GM18526 (cell line): ENCODE measurements around the gene OR13C2.
"Not testable (repeated sequence)": the region's sequence is repeated elsewhere in the genome, so short reads cannot be mapped to it uniquely, and the experiment has no call there.

Experiments used
- POLR2A ChIP-seq: IDR thresholded peaks from 3 replicates; pipeline ENCODE4 v1.6.1; 2011; ENCODE audit not compliant: insufficient read length; ENCODE audit errors: extremely low read depth

The OR13C2 gene

DNA sequence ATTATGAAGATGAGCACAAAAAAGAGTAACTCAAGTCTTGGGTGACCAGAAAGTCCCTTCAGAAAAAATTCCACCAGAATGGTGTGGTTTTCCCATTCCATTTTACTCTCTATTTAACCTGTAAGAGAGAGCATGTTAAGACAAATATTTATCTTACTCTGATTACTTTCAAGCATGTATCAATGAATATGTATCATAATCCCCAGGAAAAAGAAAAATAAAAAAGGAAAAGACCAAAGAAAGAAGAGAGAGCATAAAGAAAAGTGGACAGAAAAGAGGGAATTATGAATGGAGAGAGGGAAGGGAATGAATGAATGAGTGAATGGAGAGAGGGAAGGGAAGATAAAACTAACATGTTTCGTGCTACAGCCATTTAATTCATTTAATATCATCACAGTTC is at the start of gene OR13C2:
OR13C2 (minus strand) TSS at position 101 of the 400 bp plus-strand sequence; CDS start at position 101, 0 bp downstream.
- not testable (repeated sequence) for TF ChIP-seq POLR2A

- TF ChIP-seq POLR2A: no peak
Observed at GRCh38 chr9:104635456-104635855, 30.0 kb upstream of the OR13C2 start.

DNA sequence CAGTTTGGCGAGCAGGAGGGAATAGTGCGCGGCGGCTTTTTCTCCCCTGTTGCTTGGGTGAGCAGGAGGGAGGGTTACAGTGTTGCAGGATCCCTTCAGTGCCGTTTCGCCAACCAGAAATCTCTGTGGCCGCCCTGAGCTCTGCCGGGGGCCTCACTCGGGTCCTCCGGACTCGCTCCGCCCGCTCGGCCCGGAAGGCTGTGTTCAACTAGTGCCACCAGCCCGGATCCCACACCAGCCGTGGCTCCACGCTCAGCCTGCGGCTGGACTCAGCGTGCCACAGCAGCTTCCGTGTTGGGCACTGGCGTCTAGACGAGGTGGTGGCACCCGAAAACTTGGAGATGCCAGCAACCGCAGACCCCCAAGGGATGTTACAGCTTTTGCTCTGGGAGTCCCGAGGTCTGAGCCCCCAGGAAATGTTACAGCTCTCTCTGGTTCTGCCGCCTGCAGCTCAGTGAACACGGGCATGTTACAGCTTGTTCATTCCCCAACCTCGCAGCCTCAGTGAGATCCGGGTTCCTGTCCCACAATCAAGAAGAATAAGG is 28.6 kb upstream of the OR13C2 start:
- no peak for TF ChIP-seq POLR2A

DNA sequence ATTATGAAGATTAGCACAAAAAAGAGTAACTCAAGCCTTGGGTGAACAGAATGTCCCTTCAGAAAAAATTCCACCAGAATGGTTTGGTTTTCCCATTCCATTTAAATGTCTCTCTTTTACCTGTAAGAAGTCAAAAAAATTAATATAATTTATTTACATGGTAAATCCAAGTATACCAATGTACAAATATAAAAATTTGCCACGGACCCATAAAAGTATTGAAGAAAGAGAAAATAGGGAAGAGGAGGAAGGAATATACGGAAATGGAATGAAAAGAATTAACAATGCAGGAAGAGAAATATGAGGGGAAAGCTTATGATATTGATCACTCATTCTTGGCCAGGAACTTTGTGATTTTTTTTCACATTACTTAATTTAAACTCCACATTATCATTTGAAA is 12.7 kb upstream of the OR13C2 start, which contains the start of gene OR13C9:
OR13C9 (minus strand) TSS at position 101 of the 400 bp plus-strand sequence; CDS start at position 101, 0 bp downstream.
- no peak for TF ChIP-seq POLR2A

DNA sequence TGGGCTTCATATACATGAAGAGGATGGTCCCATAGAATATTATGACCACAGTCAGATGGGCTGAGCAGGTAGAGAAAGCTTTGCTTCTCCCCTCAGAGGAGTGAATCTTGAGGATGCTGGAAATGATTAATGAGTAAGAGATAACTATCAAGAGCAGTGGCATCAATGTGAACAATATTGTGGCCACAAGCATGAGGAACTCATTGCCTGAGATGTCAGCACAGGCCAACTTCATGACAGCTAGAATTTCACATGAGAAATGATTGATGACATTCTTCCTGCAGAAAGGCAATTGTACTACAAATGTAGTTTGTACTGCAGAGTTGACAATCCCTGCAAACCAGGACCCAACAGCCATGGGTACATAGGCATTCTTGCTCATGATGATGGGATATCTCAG is 12.0 kb upstream of the OR13C2 start:
- no peak for TF ChIP-seq POLR2A

GRCh38 chr9:104611213-104611612 is 5.8 kb upstream of the OR13C2 start:
- TF ChIP-seq POLR2A: no peak

GRCh38 chr9:104608336-104608735 is 2.9 kb upstream of the OR13C2 start:
- TF ChIP-seq POLR2A: no peak

GRCh38 chr9:104606152-104606551 is 725 bp upstream of the OR13C2 start:
- no peak for TF ChIP-seq POLR2A

DNA sequence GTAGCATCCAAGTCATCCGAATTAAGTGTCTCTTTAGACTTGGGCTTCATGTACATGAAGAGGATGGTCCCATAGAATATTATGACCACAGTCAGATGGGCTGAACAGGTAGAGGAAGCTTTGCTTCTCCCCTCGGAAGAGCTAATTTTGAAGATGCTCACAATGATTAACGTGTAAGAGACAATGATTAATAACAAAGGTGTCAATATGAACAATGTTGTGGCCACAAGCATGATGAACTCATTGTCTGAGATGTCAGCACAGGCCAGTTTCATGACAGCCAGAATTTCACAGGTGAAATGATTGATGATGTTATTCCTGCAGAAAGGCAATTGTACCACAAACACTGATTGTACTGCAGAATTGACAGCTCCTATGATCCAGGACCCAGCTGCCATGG is 626 bp downstream of the OR13C2 start:
- TF ChIP-seq POLR2A: no peak

- not testable (repeated sequence) for TF ChIP-seq POLR2A
Observed at GRCh38 chr9:104599313-104599712, 6.1 kb downstream of the OR13C2 start, which contains the start of gene OR13C5. OR13C5 (minus strand) TSS chr9:104599413; CDS start chr9:104599413, 0 bp downstream.

- TF ChIP-seq POLR2A: no peak
Observed at GRCh38 chr9:104589626-104590025, 15.8 kb downstream of the OR13C2 start.

GRCh38 chr9:104586496-104587180 is 18.8 kb downstream of the OR13C2 start:
- no peak for TF ChIP-seq POLR2A

DNA sequence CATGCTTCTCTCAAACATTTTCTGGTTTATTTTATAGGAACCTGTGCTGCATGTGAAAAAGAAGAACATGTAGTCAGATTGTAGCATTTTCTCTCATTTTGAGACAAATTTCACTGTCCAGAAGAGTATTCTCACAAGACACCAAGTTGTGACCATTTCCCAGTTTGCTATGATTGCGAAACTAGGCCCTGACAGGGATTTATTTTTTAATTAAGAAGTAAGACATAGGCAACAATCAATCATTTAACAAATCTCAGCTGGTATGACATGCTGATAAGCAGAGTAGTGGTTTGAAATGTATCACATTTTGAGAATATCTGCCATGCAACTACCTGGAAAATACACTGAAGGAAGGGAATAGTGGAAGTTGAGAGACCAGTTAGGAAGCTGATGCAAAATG is 24.9 kb downstream of the OR13C2 start:
- no peak for TF ChIP-seq POLR2A

- TF ChIP-seq POLR2A: no peak
Observed at GRCh38 chr9:104577263-104577662, 28.2 kb downstream of the OR13C2 start.

DNA sequence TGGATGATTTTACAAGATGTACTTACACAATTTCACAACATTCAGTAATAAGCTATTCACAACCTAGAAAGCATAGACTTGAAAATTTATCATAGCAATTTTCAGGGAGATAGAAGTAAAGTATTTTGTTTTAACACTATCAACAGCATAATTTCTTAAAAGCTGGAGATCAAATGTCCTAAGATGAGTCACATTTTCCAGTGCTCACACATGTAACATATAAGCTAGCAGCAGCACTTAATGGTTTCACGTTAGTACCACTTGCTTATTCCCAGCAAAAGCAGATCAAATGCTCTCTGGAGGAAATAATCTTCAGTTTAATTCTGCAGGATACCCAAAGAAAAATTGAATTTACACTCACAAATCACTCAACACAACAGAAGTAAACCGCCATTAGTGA is 30.0 kb downstream of the OR13C2 start:
- TF ChIP-seq POLR2A: no peak

DNA sequence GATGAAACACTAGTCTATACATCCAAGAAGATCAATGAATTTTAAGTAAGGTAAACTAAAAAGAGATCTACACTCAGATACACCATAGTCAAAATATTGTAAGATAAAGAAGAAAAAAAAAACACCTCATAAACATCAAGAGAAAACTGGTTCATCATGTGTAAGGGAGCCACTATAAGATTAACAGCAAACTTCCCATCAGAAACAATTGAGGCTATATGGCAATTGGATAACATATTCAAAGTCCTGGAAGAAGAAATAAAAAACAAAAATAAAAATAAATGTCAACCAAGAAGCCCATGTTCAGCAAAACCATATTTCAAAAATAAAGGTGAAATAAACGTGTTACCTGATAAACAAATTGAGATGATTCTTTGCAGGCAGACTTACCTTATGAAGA is 32.8 kb downstream of the OR13C2 start:
- no peak for TF ChIP-seq POLR2A

DNA sequence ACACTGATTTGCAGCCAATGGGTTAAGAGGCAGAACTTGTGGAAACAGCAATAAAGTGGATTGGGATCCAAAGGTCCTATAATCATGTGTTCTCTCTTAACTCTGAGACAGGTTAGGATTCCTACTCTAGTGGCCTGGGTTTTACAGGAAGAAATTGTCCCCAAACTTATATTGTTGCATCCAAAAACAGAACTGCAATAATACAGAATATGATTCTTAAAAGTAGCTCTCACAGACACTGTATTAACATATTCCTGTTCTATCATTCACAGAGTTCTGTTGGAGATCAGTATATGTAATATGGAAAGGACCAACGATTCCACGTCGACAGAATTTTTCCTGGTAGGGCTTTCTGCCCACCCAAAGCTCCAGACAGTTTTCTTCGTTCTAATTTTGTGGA is 36.6 kb downstream of the OR13C2 start, which contains the start of gene OR13C8:
OR13C8 (plus strand) TSS at position 301 of the 400 bp plus-strand sequence; CDS start at position 301, 0 bp downstream.
- no peak for TF ChIP-seq POLR2A
